Measurements from ENCODE around the gene GNB1L.

The GNB1L gene

DNA sequence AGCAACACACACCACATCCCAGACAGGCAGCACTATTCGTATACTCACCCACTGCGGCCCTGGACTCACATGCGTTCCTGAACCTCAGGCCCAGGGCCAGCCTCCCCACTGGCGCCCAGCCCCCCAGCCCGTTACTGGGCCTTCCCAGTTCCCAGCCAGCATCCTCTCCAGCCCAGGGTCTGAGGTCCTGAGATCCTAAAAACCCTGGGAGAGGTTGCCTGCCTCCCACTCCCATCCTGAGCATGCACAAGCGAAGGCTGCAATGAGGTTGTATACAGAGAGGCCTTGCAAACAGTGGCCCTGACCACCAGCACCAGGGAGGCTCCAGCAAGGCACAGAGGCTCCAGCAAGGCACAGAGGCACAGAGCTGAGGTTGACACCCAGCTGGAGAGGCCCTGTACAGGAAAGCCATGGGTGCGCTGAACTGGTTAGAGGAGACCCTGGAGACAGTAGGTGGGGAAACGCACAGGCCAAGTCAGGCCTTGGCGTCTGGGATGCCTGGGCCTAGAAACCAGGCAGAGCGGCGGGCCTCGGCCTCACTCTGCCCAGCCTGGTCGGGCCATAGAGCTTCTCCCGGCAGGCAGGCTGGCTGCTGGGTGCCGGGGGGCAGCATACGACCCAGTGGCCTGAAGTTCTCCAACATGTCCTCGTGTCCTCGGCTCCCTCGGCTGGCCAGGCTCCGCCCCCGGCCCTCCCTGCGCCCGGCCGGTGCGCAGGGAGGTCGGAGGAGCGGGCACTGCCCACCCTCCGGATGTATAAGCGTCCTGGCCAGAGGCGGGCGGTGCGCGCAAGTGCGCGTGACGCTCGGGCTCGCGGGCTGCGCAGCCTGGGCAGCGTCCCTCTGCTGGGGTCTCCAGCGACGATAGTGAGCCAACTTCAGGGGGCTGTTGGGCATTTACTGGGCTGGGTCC is 96.4 kb downstream of the GNB1L start:
- no peak for DNase-seq

DNA sequence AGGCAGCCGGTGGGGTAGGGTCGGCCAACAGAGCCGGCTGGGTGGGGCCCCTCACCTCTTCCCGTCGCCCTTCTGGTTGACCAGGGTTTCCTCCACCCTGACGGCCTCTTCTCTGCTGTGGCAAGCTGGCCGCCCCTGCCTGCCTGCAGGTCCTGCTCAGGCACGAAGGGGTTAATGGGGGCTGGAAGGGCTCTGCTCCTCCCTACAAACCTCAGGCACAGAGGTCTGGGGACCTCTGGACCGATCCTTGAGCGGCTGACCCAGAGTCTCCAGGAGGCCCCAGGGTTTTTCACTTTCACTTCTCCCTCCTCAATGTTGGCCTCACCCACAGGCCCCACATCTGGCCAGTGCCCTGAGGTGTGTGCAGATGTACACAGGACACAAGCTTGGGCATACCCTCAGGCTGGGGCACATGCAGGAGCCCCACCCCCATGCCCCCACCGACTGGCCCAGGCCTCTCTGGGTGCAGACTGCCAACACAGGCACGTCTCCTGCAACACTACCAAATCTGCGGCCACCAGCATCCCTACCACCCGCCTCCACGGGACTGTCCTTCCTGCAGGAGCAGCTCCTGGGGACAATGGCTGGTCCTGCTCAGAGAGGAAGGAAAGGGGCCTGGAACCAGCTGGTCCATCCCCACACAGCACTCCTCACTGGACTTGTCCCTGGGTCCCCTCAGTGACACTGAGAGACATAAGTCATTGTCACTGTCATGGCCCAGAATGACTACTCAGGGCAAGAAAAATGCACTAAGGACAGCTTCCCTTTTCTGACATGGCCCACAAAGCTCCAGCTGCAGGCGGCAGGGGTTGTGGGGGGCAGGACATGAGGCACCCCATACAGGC is 97.3 kb downstream of the GNB1L start:
- DNase-seq, result no peak

DNA sequence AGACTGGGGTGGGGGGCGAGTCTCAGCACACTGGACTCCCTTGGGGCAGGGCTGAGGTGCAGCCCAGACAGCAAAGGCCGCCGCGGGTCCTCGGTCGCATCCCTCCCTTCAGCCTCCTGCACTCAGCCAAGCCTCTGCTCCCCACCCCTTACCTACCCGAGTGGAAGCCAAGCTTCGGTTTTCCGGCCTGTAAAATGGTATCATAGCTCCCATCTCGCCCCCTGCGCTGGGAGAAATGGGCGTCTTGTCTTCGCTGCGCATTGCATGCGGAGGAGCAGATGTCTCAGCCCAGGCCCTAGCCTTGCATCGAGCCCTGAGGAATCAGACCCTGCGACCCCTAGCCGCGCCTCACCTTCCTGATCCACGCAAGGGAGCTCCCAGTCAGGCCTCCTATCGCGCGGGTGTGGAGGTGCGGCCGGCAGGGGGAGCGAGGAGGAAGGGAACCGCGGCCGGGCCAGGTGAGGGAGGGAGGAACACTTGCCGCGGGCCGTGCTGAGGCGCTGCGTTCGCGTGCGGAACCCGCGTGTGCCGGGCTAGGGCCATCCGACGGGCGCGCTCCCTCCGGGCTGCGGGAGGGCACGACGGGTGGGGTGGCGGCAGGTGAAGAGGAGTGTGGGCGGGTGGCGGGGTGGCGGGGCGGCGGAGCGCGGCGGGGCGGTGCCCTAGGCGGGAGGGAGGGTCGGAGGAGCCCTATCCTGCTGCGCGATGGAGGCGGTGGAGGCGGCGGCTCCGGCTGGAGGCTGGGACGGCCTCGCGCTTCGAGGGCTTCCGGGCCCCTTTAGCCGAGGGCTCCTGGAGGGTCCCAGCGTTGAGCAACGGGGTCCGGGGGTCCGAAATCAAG is 98.2 kb downstream of the GNB1L start:
- DNase-seq, result no peak

DNA sequence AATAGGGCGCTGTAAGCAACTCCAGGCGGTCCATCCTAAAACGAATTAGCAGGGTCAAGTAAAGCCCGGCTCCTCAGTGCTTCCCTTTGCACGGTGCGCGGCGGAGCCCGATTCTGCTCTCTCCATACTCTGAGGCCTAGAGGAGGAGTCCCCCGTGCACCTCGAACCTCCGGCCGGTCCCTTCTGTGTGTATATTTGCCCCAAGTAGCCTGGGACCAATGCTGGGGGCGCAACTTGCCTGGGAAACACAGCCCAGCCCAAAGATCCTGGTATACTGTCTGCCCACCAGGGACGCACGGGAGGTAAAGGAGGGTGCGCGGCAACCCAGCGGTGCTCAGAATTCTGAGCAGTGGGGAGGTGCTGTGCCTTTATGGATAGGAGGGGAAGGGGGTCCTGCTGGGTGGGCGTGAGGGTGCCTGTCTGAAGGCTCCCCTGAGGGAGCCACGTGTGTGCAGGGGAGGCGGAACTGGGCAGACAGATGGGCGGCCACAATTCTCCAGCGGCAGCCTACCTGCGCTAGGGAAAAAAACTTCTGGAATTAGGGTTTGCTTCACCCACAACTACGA is 98.9 kb downstream of the GNB1L start:
- DNase-seq, result no peak

DNA sequence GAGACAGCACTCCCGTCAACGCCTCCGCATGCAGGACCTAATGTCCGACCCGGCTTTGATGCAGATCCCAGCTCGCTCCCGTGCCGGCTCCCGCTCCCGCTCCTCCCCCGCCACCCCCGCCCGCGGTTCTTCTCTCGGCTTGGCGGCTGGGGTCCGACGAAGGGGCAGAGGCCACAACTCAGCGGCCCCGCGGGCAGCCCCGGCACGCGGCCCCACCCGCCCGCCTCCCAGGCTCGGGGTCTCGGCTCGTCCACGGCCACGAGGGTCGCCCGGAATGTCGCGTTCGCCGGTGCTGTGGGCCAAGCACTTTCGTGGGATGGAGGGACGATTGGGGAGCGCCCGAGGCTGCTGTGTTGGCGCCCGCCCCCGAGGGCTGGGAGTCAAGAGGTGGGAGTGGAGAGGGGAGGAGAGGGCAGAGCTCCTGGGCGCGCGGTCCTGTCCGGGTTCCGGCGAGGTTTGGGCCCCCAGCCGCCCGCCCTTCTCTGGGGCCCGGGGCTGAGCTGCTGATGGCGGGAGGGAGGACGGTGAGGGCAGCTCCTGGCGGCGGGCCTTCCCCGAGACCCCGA is 99.4 kb downstream of the GNB1L start:
- DNase-seq, result no peak

DNA sequence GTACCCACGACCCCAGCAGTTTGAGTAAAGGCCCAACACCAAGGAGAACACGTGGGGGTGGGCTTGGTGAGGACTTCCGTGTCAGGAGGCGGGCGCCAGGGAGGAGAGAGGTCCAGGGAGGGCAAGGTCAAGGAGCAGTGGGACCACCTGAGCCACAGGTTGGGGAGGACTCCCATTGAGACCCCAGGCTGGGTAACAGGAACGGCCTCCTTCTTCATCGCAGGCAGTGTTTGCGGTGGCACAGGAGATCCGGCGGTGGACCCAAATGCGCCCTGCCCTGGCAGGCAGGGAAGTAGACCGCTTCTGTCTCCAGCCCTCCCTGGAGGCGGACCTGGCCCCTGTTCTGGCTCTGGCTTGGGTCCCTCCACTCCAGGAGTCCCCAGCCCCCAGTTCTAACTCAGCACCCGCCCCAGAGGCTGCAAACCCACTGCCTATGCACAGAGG is 100.0 kb downstream of the GNB1L start:
- no peak for DNase-seq

DNA sequence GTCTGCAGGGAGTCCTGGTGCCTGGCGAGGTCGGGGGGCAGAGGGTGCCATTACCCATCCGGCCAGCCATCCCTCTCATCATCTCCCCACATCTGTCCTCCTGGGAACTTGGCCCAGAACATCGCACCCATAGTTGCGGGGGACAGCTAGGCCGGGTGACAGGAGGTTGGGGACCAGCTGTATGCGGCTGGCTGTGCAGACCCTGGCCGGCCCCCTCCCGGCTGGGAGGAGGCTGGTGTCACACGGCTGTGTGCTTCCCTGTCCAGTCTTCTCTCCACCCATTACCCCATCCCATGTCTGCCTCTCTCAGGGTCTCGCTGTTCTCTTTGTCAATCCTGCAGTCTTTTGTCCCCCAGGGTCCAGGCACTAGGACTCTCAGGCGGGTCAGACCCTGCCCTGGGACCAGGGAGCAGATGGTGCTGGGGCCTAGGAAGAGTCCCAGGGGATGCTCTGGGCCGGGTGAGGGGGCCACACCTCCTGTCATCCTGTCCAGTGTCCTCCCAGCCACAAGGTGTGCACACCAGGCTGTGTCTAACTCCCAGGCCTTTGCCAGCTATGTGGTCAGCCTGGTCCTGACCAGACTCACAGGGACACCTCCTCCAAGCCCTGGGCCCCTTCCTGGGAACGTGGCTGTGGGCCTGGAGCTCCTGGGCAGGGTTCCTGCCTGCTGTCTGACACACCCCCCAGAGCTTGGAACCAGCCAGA is 100.5 kb downstream of the GNB1L start:
- DNase-seq, result no peak

DNA sequence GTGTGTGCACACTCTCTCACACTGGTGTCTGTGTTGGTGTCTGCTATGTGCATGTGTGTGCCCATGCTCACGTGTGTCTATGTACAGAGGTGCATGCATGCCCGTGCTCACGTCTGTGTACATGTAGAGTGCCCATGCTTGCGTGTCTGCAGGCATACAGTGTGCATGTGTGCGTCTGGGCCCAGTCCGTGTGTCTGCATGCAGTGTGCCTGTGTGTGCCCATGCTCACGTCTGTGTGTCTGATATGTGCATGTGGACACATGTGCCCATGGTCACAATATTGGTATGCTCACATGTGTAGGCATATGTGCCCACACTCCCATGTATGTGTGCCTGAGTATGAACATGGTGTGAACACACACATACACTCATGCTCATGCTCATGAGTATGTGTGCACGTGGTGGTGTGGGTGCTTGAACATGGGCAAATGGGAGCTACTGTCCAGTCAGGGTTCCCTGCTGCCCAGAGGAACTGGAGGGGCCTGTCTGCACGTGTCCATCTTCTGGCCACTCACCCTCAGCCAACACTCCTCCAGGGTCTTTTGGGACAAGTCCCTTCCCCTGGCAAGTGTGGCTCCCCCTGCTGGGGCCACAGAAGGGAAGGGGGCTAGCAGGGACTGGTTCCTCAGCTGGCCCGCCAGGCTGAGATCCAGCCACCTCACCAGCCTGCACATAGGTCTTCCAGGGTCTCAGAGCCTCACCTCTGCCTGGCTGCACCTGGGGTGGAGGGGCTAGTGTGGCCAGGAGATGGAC is 101.4 kb downstream of the GNB1L start:
- no peak for DNase-seq

DNA sequence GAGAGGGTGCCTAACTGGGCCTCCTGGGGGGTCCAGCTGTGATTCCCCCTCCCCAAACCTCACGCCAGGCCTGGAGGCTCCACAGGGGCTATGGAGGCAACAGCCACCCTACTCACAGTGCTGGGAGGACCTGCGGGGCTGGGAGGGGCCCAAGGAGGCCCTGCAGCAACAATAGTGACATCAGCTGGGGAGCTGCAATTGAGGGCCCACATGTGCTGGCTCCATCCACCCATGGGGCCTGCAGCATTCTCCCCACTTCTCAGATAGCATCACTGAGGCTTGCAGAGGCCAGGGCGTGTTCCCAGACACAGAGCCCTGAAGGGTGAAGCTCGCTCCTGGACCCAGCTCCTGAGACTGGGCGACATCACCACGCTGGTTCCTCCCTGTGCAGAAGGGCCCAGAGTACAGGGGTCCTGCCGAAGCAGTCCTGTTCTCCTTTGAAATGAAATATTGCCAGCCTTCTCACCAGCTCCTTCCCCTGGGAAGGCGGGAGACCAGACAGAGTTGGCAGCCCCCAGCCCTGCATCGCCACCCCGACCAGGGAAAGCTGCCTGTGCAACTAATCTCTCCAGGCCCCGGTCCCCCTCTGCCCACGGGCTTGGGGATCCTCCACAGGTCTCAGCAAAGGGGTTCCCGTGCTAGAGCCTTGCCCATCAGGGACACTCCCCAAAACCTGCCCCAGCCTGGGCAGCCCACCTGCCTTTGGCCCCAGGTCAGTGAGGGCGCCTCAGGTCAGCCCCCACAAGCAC is 103.0 kb downstream of the GNB1L start:
- no peak for DNase-seq

DNA sequence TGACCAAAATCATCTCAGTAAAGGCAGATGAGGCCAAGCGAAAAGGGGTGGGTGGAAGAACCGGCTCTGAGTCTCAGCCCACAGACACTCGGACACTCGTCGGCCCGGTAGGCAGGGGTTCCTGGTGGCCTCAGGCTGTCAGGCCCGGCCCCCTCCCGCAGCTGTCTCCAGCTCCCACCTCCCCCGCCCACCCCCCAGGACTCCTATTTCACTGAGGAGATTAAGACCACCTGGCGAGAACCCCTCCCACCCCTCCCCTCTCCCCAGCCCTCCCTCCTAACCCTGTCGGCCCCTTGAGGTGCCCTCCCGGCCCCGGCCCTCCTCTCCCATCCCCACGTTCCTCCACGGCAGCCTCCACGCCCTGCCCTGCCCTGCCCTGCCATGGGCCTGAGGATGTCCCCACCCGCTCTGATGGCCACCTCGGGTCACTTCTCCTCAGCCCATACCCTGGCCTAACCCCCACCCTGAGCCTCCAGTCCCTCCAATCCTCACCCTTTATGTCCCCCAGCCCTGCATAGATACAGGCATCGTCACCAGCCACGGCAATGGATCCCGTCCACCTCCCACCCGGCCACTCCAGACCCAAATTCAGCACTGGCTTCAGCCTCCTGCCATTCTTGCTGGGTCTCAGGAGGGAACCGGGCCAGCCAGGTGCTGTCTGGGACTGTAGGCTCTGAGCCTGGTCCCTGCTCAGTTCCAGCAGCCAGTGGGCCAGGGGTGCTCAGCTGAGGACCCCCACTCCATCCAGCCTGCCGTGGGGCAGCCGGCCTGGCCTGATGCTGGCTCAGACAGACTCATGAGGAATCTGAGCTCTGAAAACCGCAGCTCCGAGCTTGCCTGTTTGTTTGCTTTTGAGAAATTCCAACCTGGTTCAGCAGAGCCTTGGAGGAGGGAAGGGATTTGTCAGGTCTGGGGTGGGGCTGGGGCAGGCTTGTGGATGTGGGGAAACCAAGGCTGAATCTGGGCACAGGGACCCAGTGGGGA is 103.9 kb downstream of the GNB1L start:
- DNase-seq, result no peak

DNA sequence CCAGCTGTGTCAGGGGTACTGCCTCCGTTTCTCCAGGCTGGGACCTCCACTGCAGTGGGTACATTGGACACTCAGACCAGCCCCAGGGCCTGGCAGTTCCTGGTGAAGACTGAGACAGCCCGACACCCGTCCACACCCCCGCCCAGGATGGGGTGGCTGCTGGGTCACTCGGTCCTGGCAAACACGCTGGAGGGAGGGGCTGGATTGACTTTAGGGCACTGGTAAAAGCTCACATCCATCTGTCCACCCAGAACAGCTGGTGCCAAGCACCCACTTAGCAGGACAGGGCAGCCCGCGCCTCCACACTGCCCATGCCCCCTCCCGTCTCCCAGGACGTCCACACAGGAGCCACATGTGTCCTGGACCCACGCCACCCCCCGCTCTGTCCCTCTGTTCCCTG is 104.8 kb downstream of the GNB1L start:
- no peak for DNase-seq

DNA sequence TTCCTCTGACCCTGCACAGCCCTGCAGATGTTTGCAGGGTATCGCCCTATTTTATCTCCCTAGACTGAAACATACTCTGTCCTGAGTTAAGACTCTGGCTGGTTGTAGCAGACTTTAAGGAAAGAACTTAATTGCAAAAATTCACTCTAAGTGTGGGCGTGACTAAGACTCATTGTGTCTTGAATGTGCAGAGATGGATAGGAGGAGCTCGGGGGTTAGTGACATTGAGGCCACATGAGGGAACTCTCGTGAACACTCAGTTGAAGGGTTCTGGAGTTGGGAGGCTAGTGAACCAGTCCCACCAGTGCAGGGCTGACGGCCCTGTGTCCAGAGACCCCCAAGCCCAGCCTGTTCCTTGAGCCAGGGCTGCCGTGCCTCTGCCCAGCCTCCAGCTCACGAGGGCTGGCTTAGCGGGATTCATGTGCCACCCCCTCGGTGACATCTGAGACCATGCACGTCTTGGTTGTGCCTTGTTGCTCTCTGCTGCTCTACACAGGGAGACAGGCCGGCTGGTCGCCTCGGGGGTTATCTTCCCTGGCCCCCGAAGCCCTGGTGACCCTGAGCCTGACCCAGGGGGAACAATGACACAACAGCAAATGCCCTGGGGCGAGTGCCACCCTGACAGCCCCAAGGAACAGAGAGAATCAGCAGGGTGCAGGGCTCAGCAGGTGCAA is 105.5 kb downstream of the GNB1L start:
- no peak for DNase-seq

DNA sequence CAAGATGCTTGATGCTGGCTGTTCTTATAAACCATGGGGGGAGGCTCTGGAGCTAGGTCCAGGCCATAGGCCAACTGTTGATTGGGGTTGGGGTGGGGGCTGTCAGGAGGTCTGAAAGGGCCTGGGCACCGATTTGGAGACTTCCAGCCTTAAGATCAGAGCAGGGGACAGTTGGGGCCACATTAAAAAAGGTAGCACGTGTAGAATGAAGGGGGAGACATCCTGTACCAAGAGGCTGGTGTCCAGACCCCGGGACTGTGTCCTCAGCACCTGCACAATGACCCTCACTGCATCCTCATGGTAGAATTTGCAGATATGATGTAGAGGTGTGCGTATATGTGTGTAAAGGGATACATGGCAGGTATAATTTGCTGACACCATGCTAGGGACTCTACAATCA is 106.5 kb downstream of the GNB1L start:
- no peak for DNase-seq

DNA sequence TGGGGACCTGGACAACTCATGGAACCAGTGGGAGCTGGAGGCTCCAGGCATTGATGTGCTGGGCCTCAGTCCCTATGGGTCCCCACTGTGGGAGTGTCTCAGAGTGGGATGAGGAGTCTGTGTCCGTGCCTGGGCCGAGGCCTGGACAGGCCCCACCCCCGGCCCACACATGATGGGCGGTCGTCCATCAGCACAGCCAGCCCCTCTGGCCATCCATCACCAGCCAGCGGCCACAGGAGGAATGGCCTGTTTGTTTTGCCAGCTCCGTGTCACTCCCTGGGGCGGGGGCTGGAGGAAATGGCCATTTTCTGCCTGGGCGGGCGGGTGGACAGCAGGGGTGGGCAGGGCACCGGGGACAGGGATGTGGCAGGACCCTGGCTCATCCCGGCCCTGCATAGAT is 107.1 kb downstream of the GNB1L start:
- no peak for DNase-seq

DNA sequence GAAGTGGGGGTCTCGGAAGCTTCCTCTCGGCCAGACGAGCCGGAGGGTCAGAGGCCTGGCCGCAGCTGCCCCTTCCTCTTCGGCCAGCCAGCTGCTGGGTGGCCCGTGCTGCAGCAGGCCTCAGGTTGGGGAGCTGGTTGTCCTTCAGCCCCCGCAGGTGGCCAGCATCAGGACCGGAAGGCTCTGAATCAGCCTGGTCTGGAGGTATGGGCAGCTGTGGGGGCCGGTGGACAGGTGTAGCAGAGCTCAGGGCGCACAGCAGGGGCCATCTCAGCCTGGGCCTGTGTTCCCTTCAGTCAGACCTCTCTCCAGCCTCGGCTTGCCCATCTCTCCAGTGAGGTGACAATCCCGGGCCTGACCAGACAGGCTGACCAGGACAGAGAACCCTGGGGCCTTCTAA is 107.9 kb downstream of the GNB1L start:
- DNase-seq, result no peak

DNA sequence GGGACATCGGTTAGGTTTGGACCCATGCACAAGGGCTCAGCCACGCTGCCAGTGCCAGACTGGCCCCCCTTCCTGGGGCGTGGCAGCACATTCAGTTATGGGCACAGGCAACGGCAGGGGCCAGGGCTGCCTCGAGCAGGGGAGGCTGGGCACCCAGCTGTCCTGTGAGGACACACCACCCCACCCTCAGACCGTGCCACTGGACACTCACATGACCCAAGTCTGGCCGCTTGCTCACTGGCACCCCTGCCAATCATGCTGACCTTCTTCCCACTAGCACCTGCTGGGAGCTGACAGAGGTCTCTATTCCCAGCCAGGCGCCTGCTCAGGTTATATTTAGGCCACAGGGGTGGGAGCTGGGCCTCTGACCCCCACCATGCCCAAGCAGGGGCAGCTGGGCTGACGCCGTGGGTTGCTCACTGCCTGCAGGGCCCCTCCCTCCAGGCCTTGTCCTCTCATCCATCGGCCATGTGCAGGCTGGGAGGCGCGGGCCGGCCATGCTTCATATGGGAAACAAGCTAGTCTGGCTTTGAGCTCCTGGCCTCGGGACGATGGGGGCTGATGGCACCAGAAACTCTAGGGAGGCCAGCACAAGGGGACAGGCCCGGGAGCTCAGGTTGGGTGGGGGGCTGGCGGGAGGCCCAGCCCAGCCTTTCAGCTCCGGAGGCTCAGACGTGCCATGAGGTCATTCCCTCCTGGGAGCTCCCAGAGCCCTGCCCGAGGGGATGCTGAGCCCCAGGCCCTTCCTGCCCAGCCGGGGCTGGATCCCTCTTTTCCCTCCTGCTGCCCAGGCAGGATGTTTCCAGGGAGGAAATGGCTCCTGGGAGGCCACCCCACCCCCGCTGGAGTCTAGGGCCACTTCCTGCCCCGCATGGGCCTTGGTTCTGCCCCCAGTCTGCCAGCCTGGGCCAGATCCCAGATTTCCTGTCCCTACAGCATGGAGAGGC is 109.2 kb downstream of the GNB1L start:
- DNase-seq, result no peak
